Kidney epithelial cell (primary cell): ENCODE results near the gene TFF2. TPM values are rescaled to one million over a fixed set of nuclear protein-coding genes. Genes with fewer than 3 reads are reported as not detected.

Source experiments
- DNase-seq: peaks from one replicate; pipeline ENCODE4 v3.0.0-alpha.2; 2010; ENCODE audit warnings: low read depth
- H3K27me3 ChIP-seq: 2 replicates; pipeline ENCODE4 v1.6.0; 2011; ENCODE audit warnings: low read length; ENCODE audit not compliant: control insufficient read depth, insufficient read depth
- H3K36me3 ChIP-seq: 2 replicates; pipeline ENCODE4 v1.5.1; 2011; ENCODE audit warnings: low read length; ENCODE audit not compliant: control insufficient read depth, insufficient read depth
- H3K4me3 ChIP-seq: 2 replicates; pipeline ENCODE4 v1.5.1; 2011; ENCODE audit warnings: low read depth, mild to moderate bottlenecking, control low read depth, low read length
- total RNA-seq: library from RNA; depleted of rRNA; stranded (reverse); fragments of >200 nt; gene quantifications from 2 replicates; pipeline ENCODE4 v1.2.3, GENCODE V29; 2015
- TF ChIP-seq, protein P1 (sequence below): IDR thresholded peaks from 2 replicates; pipeline ENCODE4 v1.5.1; 2011; ENCODE audit warnings: mild to moderate bottlenecking, moderate library complexity, low read length, control low read depth, inconsistent platforms; ENCODE audit not compliant: insufficient read depth, poor library complexity, severe bottlenecking

Gene TFF2
- total RNA-seq, 1 donor from 2014 or later: not detected

GRCh38 chr21:42317341-42317741 is 33.5 kb downstream of the TFF2 start:
- DNase-seq: no peak
- H3K36me3 ChIP-seq: no peaks in the 10 kb centered on the region
- TF ChIP-seq, protein P1, sequence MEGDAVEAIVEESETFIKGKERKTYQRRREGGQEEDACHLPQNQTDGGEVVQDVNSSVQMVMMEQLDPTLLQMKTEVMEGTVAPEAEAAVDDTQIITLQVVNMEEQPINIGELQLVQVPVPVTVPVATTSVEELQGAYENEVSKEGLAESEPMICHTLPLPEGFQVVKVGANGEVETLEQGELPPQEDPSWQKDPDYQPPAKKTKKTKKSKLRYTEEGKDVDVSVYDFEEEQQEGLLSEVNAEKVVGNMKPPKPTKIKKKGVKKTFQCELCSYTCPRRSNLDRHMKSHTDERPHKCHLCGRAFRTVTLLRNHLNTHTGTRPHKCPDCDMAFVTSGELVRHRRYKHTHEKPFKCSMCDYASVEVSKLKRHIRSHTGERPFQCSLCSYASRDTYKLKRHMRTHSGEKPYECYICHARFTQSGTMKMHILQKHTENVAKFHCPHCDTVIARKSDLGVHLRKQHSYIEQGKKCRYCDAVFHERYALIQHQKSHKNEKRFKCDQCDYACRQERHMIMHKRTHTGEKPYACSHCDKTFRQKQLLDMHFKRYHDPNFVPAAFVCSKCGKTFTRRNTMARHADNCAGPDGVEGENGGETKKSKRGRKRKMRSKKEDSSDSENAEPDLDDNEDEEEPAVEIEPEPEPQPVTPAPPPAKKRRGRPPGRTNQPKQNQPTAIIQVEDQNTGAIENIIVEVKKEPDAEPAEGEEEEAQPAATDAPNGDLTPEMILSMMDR: no peak
- no peak overlapping the region for H3K4me3 ChIP-seq
- H3K27me3 ChIP-seq: peaks cover 6% of the 10 kb centered on the region

DNA sequence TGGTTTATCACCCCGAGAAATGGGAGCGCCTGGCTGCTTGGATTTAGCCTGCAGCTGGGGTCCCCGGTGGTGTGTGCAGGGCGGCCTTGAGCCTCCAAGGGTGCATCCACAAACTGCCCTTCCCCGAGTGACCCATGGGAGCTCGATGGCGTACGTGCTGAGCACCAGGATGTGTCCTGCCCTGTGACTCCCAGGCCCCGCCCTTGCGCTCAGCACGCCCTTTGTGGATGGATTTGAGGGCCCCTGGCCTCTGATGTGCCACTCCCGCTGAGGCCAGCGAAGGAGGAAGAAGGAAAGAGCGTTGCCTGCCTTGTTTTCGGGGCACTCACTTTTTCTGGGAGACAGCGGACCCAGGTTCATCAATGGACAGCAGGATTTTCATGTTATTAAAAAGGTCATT is 33.9 kb downstream of the TFF2 start:
- TF ChIP-seq, protein P1: no peak
- no peak overlapping the region for H3K4me3 ChIP-seq
- no peaks in the 10 kb centered on the region for H3K36me3 ChIP-seq
- DNase-seq: no peak
- peaks cover 6% of the 10 kb centered on the region for H3K27me3 ChIP-seq

GRCh38 chr21:42315296-42315891 is 35.4 kb downstream of the TFF2 start, which contains the start of gene TFF3:
Gene TFF3 (minus strand): TSS chr21:42315409. CDS start chr21:42315374, 35 bp downstream.
- Histone ChIP-seq H3K4me3 (no peak within 1 kb of the TSS), H3K36me3 (no peaks in the 10 kb centered on the region), H3K27me3 (peaks cover 7% of the 10 kb centered on the region)
- DNase-seq: peak; percentile 58
- TF ChIP-seq, protein P1: no peak

DNA sequence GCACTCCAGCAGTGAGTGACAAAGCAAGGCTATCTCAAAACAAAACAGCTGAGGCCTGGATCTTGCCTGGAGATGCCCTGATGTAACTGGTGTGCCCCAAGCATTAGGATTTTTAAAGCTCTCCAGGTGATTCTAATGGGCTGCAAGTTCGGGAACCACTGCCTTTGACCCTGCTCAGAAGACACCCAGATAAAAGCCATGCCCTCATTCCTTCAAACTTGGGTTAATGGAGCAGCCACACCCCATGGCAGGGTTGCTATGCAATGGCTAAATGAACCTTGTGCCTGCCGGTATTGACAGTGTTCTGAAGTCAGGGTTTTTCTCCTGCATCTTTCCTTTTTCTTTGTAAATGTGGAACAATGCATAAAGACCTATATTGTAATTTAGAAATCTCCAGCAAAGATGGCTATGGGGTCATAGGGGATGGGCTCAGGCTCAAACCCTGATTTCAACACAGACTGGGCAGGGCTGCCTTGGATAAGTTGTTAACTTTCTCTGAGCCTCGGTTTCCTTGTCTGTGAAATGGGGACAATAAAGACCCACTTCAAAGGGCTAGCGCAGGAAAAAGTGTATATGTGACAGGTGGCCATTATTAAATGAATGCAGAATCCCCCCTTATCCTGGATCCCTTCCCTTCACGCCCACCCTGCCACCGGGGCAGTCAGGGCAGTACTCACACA is 36.0 kb downstream of the TFF2 start:
- peaks cover 9% of the 10 kb centered on the region for H3K27me3 ChIP-seq
- no peak overlapping the region for H3K4me3 ChIP-seq
- H3K36me3 ChIP-seq: no peaks in the 10 kb centered on the region
- TF ChIP-seq, protein P1: no peak
- DNase-seq: no peak

GRCh38 chr21:42313501-42313969 is 37.3 kb downstream of the TFF2 start:
- no peak for DNase-seq
- TF ChIP-seq, protein P1: no peak
- no peaks in the 10 kb centered on the region for H3K36me3 ChIP-seq
- H3K27me3 ChIP-seq: peaks cover 12% of the 10 kb centered on the region
- no peak overlapping the region for H3K4me3 ChIP-seq
